ENCODE measurements around the gene GRK5.
"Not testable (repeated sequence)": the region's sequence is repeated elsewhere in the genome, so short reads cannot be mapped to it uniquely, and the experiment has no call there.

GRK5 gene

DNA sequence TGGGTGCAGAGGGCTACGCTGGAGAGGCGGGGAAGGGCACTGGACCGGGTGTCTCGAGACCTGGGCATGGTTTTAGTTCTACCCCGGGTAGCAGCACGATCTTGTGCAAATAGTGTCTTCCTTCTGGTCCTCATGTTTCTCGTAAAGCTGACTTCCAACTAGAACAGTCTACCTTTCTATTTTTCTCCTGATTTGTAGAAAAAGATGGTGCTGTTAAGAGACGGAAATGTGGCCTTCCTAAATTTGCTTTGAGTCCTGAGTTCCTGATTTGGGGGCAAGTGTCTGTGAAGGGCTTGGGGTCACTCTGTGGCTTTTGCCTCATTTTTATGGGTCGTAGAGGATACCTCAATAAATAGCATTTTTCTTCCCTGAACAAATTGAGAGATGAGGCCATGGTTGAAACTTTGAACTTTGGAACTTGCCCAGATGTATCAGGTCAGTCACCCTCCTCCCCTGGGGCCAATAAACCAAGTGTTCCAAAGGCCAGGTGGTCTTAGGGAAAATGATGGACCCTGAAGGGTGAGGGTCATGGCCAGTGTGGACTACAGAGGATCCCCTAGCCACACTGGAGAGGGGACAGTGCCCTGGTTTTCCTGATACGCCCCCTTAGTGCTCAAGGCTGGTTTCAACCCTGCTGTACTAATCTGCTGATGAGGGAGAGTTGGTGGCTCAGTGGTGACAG, 45.2 kb downstream of the GRK5 start:
- DNase-seq = no peak

GRCh38 chr10:119253433-119254174, 46.2 kb downstream of the GRK5 start:
- no peak for DNase-seq

- DNase-seq = no peak
Measured at GRCh38 chr10:119254335-119254734, 47.0 kb downstream of the GRK5 start.

GRCh38 chr10:119256030-119256429, 48.7 kb downstream of the GRK5 start:
- no peak for DNase-seq

- no peak for DNase-seq
Measured at GRCh38 chr10:119256897-119257296, 49.5 kb downstream of the GRK5 start.

GRCh38 chr10:119257899-119258419, 50.6 kb downstream of the GRK5 start:
- no peak for DNase-seq

- DNase-seq = no peak
Measured at GRCh38 chr10:119259345-119259744, 52.0 kb downstream of the GRK5 start.

- DNase-seq = not testable (repeated sequence)
Measured at GRCh38 chr10:119261016-119261415, 53.6 kb downstream of the GRK5 start.

- no peak for DNase-seq
Measured at GRCh38 chr10:119263951-119264617, 56.7 kb downstream of the GRK5 start.

GRCh38 chr10:119265691-119266090, 58.3 kb downstream of the GRK5 start:
- no peak for DNase-seq

GRCh38 chr10:119267384-119267783, 60.0 kb downstream of the GRK5 start:
- DNase-seq = no peak

DNA sequence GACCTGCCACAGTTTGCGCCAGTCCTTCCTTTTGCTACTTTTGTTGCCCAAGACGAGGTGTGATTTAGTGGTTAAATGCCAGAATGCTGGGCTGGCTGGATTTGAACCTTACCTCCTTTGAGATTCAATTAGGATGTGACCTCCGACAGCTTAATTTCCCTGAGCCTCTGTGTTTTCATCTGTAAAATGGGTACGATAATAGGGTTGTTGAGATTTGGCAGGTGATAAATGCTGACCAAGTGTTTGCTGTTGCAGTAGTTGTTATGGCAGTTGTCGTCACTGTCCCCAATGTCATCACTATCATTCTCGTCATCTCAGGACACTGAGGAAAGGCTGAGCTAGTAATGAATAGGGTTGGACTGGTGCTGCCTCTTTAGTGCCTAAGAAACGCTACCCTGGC, 61.1 kb downstream of the GRK5 start:
- DNase-seq = no peak

- DNase-seq = peak; percentile 67
Measured at GRCh38 chr10:119268871-119269506, 61.6 kb downstream of the GRK5 start.

GRCh38 chr10:119269737-119270136, 62.4 kb downstream of the GRK5 start:
- no peak for DNase-seq

DNA sequence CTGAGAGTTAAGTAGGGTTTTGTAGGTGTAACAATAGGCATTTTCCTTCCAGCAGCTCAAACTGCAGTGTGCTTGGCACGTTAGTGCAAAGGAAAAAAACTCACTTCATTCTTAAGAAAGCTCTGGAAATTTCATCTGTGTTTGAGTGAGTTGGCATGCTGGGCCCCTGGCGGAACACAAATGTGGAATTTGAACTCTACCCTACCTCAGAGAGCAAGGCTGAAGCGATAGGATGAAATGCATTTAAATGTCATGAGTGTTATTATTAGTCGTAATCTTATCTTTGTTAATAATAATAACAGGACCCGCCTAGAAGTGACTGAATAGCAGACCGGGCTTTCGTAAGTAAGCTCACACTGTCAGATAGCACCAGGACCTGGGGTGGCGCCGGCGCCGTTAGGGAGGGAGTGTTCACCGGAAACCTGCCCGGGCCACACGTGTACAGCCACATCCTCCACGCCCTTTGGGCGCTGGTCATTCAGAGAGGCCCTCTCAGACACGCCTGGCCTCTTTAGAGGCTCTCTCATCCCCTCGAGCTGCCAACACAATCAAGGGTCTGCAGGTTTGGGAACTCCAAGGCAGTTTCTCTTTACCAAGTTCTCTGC, 63.5 kb downstream of the GRK5 start:
- peak; percentile 49 for DNase-seq

- DNase-seq = not testable (repeated sequence)
Measured at GRCh38 chr10:119272338-119272734, 65.0 kb downstream of the GRK5 start.

- DNase-seq = no peak
Measured at GRCh38 chr10:119272736-119273135, 65.4 kb downstream of the GRK5 start.

- DNase-seq = no peak
Measured at GRCh38 chr10:119273413-119273812, 66.0 kb downstream of the GRK5 start.

- no peak for DNase-seq
Measured at GRCh38 chr10:119274519-119275045, 67.2 kb downstream of the GRK5 start.

DNA sequence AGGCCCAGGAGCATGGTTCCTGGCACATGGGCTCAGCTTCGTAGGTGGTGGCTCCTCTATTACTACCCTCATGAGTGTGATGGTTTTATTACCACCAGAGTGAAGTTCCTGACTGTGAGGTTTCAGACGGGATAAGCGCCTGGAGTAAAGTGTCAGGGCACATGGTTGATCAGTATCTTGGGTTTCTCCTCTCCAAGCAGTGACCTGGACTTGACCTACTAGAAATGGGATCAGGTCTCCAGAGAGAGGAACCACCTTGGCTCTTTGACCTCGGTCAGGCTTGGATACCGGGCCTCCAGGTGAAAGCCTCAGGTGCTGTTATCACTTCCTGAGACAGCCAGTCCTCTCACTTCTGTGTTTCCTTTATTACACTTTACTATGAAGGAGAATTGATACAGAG, 67.7 kb downstream of the GRK5 start:
- DNase-seq = no peak

- not testable (repeated sequence) for DNase-seq
Measured at GRCh38 chr10:119276194-119276593, 68.8 kb downstream of the GRK5 start.

GRCh38 chr10:119278126-119278709, 70.8 kb downstream of the GRK5 start:
- DNase-seq = no peak
